A549 (cell line): Measurements from ENCODE around the gene LRRC74A. TPM values are rescaled to one million over a fixed set of nuclear protein-coding genes. Genes with fewer than 3 reads are reported as not detected.
A peak's percentile ranks its signal among the peaks of the same experiment; 100 is the strongest.

Source experiments
- BCL3 ChIP-seq: fragments of >200 bp; sonication (Bioruptor Twin); formaldehyde crosslinking; IDR thresholded peaks from 3 replicates; pipeline ENCODE4 v1.6.1; 2016
- CBX2 ChIP-seq: fragments of 200-600 bp; sonication (generic); IDR thresholded peaks from 2 replicates; pipeline ENCODE4 v1.6.1; 2016; ENCODE audit warnings: low read depth, mild to moderate bottlenecking, borderline replicate concordance
- CBX8 ChIP-seq: fragments of 200-600 bp; sonication (generic); IDR thresholded peaks from 2 replicates; pipeline ENCODE4 v1.6.1; 2016
- CHD2 ChIP-seq: fragments of 150-350 bp; IDR thresholded peaks from 2 replicates; pipeline ENCODE4 v1.6.1; 2014; ENCODE audit warnings: low read length; ENCODE audit not compliant: partially characterized antibody
- CTCF ChIP-seq: fragments of >200 bp; sonication (Bioruptor Twin); formaldehyde crosslinking; IDR thresholded peaks from 3 replicates; pipeline ENCODE4 v1.5.1; 2016
- EHMT2 ChIP-seq: fragments of 200-600 bp; sonication (generic); IDR thresholded peaks from 2 replicates; pipeline ENCODE4 v1.6.1; 2016; ENCODE audit warnings: antibody characterized with exemption, low read depth, mild to moderate bottlenecking, moderate library complexity
- ELK1 ChIP-seq: fragments of 150-350 bp; IDR thresholded peaks from 2 replicates; pipeline ENCODE4 v1.6.1; 2014; ENCODE audit warnings: low read depth, mild to moderate bottlenecking, low read length
- EP300 ChIP-seq, 2 experiments: fragments of >200 bp; sonication (Bioruptor Twin); formaldehyde crosslinking; IDR thresholded peaks; 2 replicates in 1 of 2; 3 replicates in 1 of 2; pipeline ENCODE4 v1.6.1; 2016 to 2017
- HEYL ChIP-seq: fragments of 250-450 bp; sonication (Bioruptor Pico); IDR thresholded peaks from 2 replicates; pipeline ENCODE4 v1.8.0; 2021; ENCODE audit warnings: mild to moderate bottlenecking, moderate library complexity
- HMGXB4 ChIP-seq: fragments of 250-450 bp; sonication (Bioruptor Pico); IDR thresholded peaks from 2 replicates; pipeline ENCODE4 v1.5.0; 2021; ENCODE audit warnings: mild to moderate bottlenecking, moderate library complexity, borderline replicate concordance
- JUN ChIP-seq, 2 experiments: fragments of >200 bp; sonication (Bioruptor Twin); formaldehyde crosslinking; IDR thresholded peaks; 2 replicates in 1 of 2; 3 replicates in 1 of 2; pipeline ENCODE4 v1.6.1; 2016 to 2017
- JUNB ChIP-seq: fragments of >200 bp; sonication (Bioruptor Twin); formaldehyde crosslinking; IDR thresholded peaks from 2 replicates; pipeline ENCODE4 v1.6.1; 2016
- KDM5A ChIP-seq: fragments of 200-600 bp; sonication (generic); IDR thresholded peaks from 2 replicates; pipeline ENCODE4 v1.6.1; 2016; ENCODE audit warnings: antibody characterized with exemption, mild to moderate bottlenecking
- MAZ ChIP-seq: fragments of 150-350 bp; IDR thresholded peaks from 2 replicates; pipeline ENCODE4 v1.6.1; 2014; ENCODE audit warnings: antibody characterized with exemption, low read depth, low read length, borderline replicate concordance
- NFE2L2 ChIP-seq: fragments of 150-350 bp; conservative IDR thresholded peaks from 2 replicates; pipeline ENCODE4 v1.6.1; 2014; ENCODE audit warnings: low read length
- NR3C1 ChIP-seq: fragments of >200 bp; sonication (Bioruptor Twin); formaldehyde crosslinking; IDR thresholded peaks from 3 replicates; pipeline ENCODE4 v1.6.1; 2017
- PHF8 ChIP-seq: fragments of 200-600 bp; sonication (generic); IDR thresholded peaks from 2 replicates; pipeline ENCODE4 v1.6.1; 2016; ENCODE audit warnings: low read depth, mild to moderate bottlenecking, antibody characterized with exemption, moderate library complexity, borderline replicate concordance
- POLR2AphosphoS2 ChIP-seq: conservative IDR thresholded peaks from 2 replicates; pipeline ENCODE4 v1.6.1; 2012; ENCODE audit warnings: low read length, improper control_type of control experiment, inconsistent platforms
- RAD21 ChIP-seq, 2 experiments: fragments of >200 bp in 1 of 2; sonication (Bioruptor Twin) in 1 of 2; formaldehyde crosslinking in 1 of 2; IDR thresholded peaks in 1 of 2; conservative IDR thresholded peaks in 1 of 2; 2 replicates in 1 of 2; 3 replicates in 1 of 2; pipeline ENCODE4 v1.6.1; 2012 to 2018; ENCODE audit warnings: inconsistent platforms in 1 of 2
- RNF2 ChIP-seq: fragments of 200-600 bp; sonication (generic); IDR thresholded peaks from 2 replicates; pipeline ENCODE4 v1.6.1; 2016; ENCODE audit warnings: low read depth, mild to moderate bottlenecking, antibody characterized with exemption, moderate library complexity, borderline replicate concordance
- TFCP2L1 ChIP-seq: fragments of 250-450 bp; sonication (Bioruptor Pico); IDR thresholded peaks from 2 replicates; pipeline ENCODE4 v1.5.0; 2021; ENCODE audit warnings: mild to moderate bottlenecking
- TP53 ChIP-seq: fragments of 250-450 bp; sonication (Bioruptor Pico); IDR thresholded peaks from 2 replicates; pipeline ENCODE4 v1.5.0; 2021; ENCODE audit warnings: mild to moderate bottlenecking, moderate library complexity
- polyA plus RNA-seq, 4 experiments: library from polyadenylated mRNA; depleted of rRNA in 3 of 4; stranded (reverse); fragments of >200 nt; fragmentation: RNase III in 1 of 4; extraction: RNeasy Plus Mini Kit Qiagen cat#74134 plus additional on column Dnase treatment in 1 of 4; gene quantifications; 2 replicates in 3 of 4; 3 replicates in 1 of 4; pipeline ENCODE4 v1.2.3, GENCODE V29; 2011 to 2017
- TF ChIP-seq, protein P1 (sequence below): fragments of 200-600 bp; sonication (generic); IDR thresholded peaks from 2 replicates; pipeline ENCODE4 v1.6.1; 2016; ENCODE audit warnings: antibody characterized with exemption, mild to moderate bottlenecking, moderate library complexity
- TF ChIP-seq, protein P2 (sequence below): fragments of 450-650 bp; IDR thresholded peaks from 2 replicates; pipeline ENCODE4 v1.6.1; 2014; ENCODE audit warnings: antibody characterized with exemption

LRRC74A gene
- polyA plus RNA-seq, 2 of the 4 experiments (the other 2 are of a cell fraction): not detected

DNA sequence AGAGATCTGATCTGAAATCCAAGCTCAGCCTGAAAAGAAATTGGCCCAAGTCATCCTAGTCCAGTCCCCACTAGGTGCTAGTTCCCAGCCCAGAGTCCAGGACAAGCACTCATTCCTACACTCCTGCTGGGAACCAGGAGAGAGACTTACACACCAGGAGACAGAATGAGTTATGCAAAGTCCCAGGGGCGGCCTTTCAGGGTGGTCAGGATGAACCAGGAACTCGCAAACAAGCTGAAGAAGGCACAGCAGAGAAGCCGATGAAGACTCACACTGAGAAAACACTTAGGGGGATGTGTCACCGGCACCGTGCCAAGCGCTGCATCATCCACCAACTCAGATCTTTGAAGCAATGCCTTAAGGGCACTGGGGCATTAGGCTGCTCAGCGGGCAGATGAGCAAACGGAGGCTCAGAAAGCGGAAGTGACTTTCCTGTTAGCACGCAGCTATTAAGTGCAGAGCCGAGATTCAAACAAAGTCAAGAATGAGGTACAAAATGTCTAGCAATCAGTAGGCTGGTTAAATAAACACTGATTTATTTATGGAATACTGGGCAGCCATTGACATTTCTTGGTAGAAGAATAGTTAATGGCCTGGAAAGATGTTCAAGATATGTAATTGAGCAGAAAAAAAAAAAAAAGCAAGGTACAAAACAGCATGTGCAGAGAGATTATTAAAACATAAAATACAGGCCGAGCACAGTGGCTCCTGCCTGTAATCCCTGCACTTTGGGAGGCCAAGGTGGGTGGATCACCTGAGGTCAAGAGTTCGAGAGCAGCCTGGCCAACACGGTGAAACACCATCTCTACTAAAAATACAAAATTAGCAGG lies 78.7 kb downstream of the LRRC74A start (continued):
- TF ChIP-seq, protein P1, sequence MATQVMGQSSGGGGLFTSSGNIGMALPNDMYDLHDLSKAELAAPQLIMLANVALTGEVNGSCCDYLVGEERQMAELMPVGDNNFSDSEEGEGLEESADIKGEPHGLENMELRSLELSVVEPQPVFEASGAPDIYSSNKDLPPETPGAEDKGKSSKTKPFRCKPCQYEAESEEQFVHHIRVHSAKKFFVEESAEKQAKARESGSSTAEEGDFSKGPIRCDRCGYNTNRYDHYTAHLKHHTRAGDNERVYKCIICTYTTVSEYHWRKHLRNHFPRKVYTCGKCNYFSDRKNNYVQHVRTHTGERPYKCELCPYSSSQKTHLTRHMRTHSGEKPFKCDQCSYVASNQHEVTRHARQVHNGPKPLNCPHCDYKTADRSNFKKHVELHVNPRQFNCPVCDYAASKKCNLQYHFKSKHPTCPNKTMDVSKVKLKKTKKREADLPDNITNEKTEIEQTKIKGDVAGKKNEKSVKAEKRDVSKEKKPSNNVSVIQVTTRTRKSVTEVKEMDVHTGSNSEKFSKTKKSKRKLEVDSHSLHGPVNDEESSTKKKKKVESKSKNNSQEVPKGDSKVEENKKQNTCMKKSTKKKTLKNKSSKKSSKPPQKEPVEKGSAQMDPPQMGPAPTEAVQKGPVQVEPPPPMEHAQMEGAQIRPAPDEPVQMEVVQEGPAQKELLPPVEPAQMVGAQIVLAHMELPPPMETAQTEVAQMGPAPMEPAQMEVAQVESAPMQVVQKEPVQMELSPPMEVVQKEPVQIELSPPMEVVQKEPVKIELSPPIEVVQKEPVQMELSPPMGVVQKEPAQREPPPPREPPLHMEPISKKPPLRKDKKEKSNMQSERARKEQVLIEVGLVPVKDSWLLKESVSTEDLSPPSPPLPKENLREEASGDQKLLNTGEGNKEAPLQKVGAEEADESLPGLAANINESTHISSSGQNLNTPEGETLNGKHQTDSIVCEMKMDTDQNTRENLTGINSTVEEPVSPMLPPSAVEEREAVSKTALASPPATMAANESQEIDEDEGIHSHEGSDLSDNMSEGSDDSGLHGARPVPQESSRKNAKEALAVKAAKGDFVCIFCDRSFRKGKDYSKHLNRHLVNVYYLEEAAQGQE: no peak
- TF ChIP-seq ELK1: no peak
- no peak for TF ChIP-seq TP53 (CRISPR knock-in tag)
- no peak for TF ChIP-seq CHD2
- no peak for TF ChIP-seq TFCP2L1 (CRISPR knock-in tag)
- TF ChIP-seq MAZ: no peak
- no peak for TF ChIP-seq EHMT2
- TF ChIP-seq HEYL (CRISPR knock-in tag): no peak
- peak; percentile 91 to 97 for TF ChIP-seq EP300 (IDR thresholded peaks at IDR 0.05)
- TF ChIP-seq NR3C1: no peak
- no peak for TF ChIP-seq PHF8
- no peak for TF ChIP-seq POLR2AphosphoS2
- TF ChIP-seq BCL3: peak; percentile 82; the same call in 2 of the 3 replicates
- TF ChIP-seq HMGXB4: no peak
- TF ChIP-seq CTCF: no peak
- peak; percentile 1 to 48; a peak in 3 of 5 replicates for TF ChIP-seq RAD21 (conservative IDR thresholded peaks at IDR 0.05 in 1 of 2, IDR thresholded peaks at IDR 0.05 in 1 of 2)
- TF ChIP-seq CBX8: no peak
- peak; percentile 91 for TF ChIP-seq JUNB
- no peak for TF ChIP-seq KDM5A
- TF ChIP-seq, protein P2, sequence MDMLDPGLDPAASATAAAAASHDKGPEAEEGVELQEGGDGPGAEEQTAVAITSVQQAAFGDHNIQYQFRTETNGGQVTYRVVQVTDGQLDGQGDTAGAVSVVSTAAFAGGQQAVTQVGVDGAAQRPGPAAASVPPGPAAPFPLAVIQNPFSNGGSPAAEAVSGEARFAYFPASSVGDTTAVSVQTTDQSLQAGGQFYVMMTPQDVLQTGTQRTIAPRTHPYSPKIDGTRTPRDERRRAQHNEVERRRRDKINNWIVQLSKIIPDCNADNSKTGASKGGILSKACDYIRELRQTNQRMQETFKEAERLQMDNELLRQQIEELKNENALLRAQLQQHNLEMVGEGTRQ: no peak
- no peak for TF ChIP-seq NFE2L2
- TF ChIP-seq JUN (IDR thresholded peaks at IDR 0.05): peak; percentile 96 to 97; a peak in 4 of 5 replicates
- no peak for TF ChIP-seq CBX2
- TF ChIP-seq RNF2: no peak
